8988T (cell line): ENCODE results near the gene RHOH.

Source experiments
- DNase-seq: peaks from one replicate; pipeline ENCODE4 v3.0.0; 2011

The RHOH gene

DNA sequence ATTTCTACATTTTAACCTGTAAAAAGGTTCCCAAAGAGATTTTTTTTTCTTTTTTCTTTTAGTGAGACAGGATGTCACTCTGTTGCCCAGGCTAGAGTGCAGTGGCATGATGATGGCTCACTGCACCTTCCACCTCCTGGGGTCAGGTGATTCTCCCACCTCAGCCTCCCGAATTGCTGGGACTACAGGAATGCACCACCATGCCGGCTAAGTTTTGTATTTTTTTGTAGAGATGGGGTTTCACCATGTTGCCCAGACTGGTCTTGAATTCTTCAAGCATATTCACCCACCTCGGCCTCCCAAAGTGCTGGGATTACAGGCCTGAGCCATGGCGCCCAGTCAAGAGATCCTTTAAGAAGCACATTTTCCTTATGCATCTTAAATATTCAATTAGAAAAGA, 12.6 kb downstream of the RHOH start:
- DNase-seq, result no peak

DNA sequence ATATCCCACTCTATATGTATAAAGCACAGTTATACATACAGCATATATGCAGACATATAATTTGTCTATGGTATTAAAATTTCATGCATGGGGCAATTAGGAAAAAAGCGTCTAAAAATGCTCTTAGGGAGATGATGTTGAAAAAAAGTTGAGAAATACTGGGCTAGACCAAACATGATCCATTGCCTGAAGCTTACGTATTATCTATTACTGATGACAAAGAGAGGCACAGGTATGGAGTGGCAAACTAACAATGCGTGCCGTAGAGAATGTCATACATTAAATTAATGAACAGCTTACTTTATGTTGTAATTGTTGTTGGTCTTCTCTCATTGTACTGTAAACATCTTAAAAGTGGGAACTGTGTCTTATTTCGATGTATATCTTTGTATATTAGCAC, 13.9 kb downstream of the RHOH start:
- no peak for DNase-seq

DNA sequence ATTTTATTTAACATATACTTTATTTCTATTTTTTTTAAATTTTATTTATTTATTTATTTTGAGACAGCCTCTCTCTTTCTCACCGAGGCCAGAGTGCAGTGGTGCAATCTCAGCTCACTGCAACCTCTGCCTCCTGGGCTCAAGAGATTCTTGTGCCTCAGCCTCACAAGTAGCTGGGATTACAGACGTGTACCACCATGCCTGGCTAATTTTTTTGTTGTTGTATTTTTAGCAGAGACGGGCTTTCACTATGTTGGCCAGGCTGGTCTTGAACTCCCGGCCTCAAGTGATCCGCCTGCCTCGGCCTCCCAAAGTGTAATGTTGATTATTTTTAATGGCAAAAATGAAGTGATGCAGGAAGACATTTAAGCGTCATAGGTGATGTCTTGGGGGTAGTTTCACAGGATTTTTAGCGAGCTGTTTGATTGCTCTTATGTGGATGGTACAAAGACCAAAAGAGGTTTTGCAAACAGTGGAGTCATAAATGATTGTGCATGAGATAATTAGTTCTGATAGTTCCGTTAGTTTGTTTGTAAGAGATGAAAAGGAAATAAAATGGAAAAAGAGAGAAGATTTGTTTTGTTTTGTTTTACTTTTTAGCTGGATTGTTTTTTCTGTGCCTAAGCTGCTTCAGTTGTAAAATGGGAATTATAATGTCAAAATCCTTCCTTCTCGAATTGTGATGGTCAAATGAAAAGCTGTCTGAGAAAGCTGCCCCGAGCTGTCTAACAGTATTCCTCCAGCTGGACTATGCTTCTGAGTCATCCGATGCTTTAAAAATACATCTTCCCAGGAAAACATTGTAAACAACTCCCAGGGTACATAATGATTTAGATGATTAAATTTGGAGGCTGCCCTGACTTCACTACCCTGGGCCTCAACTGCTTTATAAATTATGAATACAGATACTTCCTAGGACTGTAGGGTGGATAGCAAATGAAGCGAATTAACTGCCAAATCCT, 14.7 kb downstream of the RHOH start:
- DNase-seq, result no peak

DNA sequence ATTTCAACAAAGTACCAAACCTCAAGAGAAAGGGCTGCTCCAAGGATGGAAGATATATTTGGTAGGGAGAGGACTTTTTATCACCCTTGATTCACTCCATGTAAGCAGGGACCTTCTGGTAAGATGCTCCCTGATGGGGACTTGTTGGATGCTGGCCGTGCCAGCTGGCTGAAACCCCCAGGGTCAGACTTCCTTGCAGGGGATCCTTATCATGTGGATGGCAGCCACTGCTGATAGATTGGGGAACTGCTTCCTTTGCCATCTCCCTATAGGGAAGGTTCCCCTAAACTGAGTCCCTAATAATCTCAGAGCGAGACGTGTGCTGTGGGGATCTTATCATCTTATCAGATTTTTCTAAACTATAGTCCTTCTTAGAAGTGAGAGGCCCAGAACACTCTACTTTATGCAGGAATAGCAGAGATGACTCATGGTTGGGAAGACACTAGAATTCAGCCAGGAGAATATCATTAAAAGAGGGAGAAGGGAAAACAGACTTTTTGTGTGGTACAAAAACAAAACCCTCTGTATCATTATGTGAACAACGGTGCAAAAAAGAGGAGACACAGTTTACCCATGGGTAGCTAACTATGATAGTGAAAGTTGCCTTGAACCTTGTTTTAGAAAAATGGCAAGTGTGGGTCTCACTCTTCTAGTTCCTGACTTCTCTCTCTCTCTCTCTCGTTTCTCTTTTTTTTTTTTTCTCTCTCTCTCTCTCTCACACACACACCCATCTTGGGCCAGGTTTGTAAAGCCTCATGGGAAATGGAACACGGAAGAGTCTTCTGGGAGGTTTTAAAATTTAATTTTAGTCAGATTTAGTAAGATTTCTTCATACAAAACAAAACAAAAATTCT, 16.1 kb downstream of the RHOH start:
- no peak for DNase-seq

DNA sequence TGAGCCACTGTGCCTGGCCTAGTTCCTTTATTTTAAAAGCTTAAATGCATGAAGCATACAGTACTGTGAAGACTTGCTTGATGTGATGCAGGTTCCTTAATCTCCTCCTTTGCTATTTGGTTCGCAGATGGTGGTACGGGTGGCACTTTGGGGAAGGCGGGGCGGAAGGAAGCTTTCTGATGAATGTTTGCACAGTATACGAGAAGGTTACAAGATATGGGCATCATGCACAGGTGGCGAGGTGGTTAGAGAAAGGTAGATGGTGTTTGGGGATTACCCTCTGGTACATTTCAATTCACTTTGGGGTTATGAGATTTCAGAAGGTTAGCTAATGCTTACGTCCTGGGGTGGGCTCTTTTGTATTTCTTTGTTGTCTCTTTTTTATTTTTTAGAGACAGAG, 17.2 kb downstream of the RHOH start:
- DNase-seq, result no peak

DNA sequence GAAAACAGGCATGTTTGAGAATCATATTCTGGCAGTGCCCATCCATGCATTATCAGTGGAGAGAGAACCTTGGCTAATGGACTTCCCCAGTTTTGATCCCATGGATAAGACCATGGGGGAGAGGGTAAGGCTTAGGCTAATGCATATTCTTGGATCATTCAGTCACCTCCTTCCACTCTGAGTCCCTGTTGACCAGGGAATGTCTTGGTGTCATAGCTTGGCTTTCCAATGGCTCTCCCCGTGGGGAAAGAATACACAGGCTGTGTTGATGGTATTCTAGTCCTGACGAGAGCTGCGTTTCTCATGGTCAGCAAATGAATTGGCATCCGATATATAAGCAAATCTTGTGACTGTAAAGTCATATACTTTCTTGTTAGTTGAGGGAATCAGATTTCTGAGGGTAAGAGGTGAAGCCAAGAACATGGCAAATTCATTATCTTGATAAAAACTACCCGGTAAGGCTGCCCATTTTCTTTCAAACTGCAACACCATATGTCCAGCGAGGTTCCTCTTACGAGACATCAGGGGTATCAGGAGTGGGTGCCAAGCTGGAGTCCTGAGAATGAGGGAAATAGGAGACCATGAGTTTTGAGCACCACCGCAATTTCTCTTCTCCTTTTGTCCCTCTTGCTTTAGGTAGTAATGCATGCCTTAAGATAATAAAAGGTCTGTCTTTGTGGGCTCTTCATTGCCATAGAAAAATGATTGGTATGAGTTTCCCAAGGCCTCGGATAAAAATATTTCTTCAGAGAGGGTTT, 18.0 kb downstream of the RHOH start:
- DNase-seq, result no peak

DNA sequence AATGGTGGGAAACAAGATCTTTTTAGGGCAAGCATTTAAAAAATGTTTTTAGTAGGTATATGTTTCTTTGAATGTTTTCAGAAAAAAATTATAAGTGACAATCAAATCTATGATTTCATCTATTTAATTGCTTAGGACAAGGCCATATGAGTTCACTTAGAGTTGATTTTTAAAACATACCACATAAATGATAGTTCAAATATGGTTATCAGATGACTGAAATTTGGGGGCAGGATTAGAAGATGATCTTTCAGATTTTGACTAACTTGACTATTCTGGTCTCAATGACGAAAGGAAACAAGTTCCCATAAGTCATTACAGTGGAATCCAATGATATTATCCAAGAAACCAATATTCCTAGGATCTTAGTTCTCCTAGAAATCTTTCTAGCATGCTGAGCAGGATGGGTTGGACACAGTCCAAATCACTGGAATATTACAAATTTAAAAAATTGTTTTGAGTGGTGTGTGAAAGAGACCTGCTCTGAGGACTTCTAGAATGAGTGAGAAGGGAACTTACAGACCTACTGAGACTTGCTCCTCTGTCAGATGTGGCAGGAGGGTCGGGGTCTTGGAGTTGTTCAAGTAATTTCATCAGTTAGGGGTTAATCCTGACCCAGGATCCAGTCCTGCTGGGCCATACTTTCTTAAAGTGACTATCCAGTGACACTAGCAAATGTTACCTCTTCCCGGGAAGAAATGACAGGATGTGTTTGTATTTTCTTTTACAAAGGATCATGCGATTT, 20.0 kb downstream of the RHOH start:
- DNase-seq, result no peak

DNA sequence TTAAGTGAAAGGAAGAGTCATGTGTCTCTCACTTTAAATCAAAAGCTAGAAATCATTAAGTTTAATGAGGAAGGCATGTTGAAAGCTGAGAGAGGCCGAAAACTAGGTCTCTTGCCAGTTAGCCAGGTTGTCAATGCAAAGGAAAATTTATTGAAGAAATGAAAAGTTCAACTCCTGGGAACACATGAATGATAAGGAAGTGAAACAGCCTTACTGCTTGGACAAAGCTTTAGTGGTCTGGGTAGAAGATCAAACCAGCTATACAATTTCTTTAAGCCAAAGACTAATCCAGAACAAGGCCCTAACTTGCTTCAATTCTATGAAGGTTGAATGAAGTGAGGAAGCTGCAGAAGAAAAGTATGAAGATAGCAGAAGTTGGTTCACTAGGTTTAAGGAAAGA, 24.9 kb downstream of the RHOH start:
- no peak for DNase-seq

DNA sequence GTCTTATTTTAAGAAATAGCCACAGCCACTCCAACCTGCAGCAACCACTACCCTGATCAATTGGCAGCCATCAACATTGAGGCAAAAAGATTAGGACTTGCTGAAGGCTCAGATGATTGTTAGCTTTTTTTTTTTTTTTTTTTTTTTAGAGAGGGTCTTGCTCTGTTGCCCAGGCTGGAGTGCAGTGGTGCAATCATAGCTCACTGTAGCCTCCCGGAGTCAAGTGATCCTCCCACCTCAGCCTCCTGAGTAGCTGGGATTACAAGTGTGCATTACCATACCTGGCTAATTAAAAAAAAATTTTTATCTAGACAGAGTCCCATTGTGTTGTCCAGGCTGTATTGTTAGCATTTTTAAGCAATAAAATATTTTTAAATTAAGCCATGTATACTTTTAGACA, 26.5 kb downstream of the RHOH start:
- DNase-seq, result no peak

DNA sequence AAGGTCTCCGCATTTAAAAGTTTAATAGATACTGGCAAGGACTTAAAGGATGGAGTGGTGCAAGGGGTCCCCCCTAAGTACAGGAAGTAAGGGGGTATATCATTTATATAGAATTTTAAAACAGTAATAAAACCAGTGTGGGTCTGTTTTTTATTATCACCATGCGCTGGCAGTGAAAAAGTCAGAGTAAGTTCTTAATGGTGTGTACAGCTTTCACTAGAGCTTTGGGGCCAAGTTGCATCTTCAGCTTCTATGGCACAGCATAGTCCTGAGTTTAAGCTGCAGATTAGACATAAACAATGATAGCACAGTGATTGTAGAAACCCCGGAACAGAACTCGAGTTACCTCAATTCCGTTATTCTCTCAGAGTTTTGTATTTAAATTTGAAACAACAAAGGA, 27.6 kb downstream of the RHOH start:
- no peak for DNase-seq

DNA sequence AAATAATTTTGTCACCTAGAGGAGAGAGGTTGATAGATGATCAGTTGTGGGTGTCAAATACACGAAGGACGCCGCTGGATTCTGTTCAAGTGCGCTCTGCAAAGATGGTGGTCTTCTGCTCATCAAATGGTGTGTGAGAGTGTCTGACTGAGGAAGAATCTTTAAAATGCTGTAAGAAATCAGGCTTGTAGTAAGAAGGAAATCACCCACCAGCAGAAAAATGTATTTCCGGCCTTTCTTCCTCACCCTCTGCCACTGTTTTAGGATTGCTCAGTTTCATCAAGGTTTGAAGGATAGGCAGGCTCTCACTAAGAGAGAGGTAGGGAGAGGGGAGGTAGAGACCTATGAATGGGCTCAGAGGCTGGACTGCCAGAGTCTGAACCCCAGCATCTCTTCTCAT, 28.7 kb downstream of the RHOH start:
- DNase-seq, result no peak

DNA sequence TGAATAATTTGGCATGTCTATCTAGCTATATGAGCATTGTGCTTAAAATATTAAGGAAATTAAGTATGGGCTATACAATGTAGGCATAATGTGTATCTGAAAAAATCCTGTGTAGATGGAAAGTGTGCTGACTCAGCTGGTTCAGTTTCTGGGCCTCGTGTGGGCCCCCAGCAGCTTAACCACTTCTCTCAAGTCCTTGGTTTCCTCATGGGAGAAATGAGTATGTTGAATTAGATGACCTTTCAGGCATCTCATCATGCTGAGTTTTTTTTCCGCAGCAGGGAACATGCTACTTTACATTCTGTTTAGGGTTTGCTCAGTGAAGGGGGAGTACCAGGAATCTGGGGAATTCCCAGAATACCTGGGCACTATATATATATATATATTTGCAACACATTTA, 30.5 kb downstream of the RHOH start:
- DNase-seq, result no peak

DNA sequence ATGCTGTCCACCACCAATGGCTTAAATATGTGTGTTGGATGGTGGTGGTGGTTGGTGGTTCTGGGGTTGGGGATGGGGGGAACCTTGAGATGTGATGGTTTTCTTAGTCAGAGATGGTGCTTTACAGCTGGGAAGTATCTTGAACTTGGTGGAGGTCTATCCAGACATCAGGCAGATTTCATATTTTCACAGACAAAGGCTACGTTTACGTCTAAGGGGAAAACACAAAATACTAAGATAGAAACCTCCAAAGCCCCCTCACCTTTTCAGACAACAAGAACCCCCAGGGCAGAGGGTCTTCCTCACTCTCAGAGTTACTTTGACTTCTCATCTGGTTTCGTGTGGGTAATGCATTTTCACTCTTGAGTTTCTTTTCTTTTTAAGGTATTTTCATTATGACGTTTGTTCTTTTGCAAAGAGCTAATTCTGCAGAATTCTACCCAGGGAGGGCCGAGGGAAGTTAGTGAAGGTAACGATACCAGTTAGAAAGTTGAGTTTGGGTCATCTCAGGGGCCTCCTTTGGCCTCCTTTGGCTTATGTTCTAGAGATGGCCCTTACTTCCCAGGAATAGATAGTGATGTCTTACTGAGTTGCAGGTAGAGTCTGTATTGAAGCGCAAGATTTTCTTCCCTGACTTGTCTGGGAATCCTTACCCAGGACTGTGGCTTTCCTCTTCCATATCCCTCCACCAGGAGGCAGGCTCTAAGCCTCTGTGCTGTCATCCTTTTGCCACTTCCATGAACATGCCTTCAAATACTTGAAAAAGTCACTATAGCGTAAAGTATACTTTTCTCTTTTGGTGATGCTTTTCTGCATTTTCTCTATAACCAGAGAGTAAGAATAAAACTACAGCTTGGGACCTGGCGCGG, 31.9 kb downstream of the RHOH start:
- DNase-seq, result peak; percentile 27

DNA sequence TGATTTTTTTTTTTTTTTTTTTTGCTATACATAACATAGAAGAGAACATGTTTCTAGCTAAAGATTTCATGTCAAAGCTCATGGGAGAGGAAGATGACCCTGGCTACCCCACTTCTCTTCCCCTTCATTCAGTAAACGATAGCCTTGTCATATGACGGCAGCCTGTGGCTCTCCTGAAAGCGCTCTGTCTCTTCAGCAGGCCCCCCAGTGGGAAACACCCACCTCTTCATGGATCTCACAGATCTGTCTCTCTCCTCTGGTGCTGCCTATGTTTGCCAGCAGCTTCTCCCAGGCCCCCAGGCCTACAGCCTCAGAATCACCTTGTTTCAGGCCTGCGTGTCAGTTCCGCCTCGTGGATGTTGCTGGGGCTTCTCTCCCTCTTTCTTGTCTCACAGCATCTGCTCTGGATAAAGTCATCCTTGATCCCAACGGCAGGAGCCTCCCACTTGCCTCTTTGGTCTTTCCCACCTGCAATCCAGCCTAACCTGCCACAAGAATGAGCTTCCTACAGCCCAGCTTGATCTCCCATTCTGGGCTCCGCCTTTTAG, 34.6 kb downstream of the RHOH start:
- DNase-seq, result no peak

DNA sequence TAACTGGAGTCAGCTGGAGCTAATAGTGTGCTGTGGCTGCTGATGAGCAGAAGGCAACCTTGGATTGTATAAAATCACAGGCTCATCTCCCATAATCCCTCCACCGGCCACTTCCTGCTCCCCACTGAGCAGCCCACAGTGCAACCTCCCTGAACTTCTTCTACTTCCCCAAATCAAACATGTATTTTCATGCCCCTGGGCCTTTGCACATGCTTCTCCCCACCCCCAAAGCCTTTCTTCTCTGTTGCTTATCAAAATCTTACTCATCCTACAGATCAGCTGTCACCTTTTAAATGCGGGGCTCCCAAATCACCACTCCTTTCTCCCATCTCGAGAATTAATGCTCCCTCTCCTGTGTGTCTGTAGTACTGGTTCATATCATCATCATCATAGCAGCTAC, 35.8 kb downstream of the RHOH start:
- DNase-seq, result no peak

DNA sequence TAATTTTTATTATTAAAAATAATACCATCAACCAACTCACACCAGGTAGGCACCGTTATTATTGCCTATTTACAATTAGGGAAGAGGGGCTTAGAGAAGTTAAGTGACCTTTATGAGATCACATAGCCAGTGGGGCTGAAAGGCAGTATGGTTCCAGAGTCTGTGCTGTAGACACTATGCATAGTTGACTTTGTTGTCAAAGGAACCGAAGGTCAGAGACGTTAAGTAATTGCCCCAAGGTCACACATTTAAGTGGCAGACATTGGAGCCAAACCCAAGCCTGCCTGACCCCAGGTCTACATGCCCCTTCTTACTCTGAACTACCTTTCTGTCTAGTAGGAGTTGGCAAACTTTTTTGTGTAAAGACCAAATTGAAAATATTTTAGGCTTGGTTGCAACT, 36.4 kb downstream of the RHOH start:
- no peak for DNase-seq

DNA sequence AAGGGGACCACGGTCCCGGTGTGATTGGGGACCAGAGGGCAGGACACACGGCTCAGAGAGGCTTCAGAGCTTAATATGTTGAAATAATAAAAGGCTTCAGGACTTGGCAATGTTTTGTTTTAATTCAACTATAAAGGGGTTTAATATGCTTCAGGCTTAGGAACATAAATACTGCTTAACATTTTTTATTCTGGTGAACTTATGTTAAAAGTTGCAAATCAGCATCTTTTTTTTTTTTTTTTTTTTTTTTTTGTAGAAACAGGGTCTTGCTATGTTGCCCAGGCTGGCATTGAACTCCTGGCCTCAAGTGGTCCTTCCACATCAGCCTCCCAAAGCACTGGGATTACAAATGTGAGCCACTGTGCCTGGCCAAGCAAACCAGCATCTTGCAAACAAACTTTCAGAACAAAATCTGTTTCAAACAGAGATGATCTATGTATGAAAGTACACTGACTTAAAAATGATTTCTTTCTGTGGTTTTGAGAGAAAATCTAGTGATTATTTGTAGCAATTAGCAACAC, 37.7 kb downstream of the RHOH start:
- DNase-seq, result no peak

DNA sequence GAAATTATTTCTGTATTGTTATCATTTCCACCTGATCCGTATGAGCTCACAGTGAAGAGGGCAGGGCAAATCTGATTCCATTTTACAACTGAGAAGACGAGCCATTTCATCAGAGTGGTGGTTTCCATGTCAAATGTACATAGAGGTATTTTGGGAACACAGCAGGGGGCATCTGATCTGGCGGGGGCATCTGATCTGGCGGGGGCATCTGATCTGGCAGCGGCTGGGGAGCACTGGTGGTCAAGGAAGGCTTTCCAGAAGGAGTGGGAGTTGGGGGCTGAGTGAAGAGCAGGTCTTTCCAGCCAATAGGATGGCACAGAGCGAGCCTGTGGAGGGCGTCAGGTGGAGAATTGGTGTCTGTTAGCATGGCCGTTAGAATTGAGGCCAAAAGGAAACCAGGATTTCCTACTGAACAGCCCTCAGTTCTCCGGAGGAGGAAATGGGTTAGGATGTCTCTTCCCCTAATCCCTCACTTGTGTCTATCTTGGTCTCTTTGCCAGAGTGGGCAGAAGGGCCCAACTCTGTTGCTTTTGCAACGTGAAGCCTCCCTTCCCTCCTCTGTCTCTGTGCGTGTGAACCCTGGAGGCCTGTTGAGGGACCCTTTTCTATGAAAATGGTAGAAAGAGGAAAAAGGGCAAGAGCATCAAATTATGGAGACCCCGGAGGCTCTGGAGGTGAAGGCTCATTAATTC, 41.3 kb downstream of the RHOH start:
- no peak for DNase-seq

DNA sequence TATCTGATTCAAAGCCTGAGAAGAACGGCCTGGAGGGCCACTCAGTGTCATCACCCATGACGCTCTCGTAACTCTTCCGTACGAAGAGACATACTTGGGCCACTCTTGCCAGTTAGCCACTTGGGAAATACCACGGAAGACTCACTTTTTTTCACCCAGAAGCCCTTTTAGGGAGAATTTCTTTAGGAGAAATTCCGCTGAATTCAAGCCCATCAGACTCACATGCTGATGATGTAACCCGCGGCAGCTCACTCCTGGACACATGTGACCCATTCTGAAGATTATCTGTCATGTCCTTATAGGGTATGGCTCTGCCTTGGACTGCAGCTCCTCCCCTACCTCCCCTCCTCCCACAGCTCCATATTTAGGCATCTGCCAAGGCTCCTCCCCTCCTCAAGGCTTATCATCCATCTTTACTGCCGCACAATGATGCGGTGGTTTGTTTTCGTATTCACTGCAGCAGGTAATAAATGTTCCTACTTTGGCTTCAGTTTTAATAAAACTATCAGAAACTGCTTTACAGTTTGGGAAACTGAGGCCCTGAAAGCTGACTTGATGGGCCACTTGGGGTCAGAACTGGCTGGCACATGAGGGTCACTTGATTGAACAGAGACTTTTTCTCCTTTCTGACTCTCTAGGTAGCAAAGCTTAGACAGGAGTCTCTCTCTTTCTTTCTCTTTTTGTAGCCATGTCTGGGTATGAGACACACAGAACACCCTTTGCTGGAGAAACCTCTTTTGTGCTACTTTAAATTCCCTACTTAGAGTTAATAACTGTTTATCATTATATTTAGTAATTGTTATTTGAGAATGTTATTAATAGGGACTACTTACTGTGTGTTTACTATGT, 42.1 kb downstream of the RHOH start:
- no peak for DNase-seq
